Esophagus squamous epithelium (tissue), 4 donors: ENCODE data around the gene WDR59.

ENCODE experiments used
- CTCF ChIP-seq, 6 experiments: fragments of 450-650 bp in 4 of 6; fragments of 200-600 bp in 2 of 6; sonication (generic) in 2 of 6; IDR thresholded peaks; one replicate each; pipeline ENCODE4 v1.5.1; 2016 to 2019; ENCODE audit warnings: antibody characterized with exemption in 6 of 6, mild to moderate bottlenecking in 4 of 6, moderate library complexity in 4 of 6
- POLR2A ChIP-seq, 4 donors: fragments of 450-650 bp; IDR thresholded peaks; one replicate each; pipeline ENCODE4 v1.6.1; 2017; ENCODE audit warnings: antibody characterized with exemption in 4 of 4, mild to moderate bottlenecking in 4 of 4, moderate library complexity in 3 of 4

GRCh38 chr16:75012380-75013081 is 27.6 kb upstream of the WDR59 start:
- TF ChIP-seq CTCF (IDR thresholded peaks at IDR 0.05) (no peak), POLR2A (IDR thresholded peaks at IDR 0.05) (no peak)
